B cell (primary cell): ENCODE data around the gene PGM5. TPM values are rescaled to one million over a fixed set of nuclear protein-coding genes. Genes with fewer than 3 reads are reported as not detected.

Source experiments
- ATAC-seq: fragments of 200-7000 bp; cut with Tn5 transposase; one replicate; pipeline ENCODE4 v1.10.0; 2021; ENCODE audit warnings: low read depth, mild to moderate bottlenecking, moderate number of reproducible peaks, moderate library complexity
- CTCF ChIA-PET: fragments of 350-600 bp; sonication (Branson Sonifier 250); formaldehyde crosslinking; loops from one replicate; lab custom pipeline; 2021; ENCODE audit warnings: antibody characterized with exemption, inconsistent platforms; lab: Charles Lee
- POLR2A ChIA-PET: fragments of 350-600 bp; sonication (Branson Sonifier 250); formaldehyde crosslinking; loops from one replicate; lab custom pipeline; 2021; ENCODE audit warnings: antibody characterized with exemption; lab: Charles Lee
- DNase-seq: peaks from one replicate; pipeline ENCODE4 v3.0.0; 2013
- H2AFZ ChIP-seq: 2 replicates; pipeline ENCODE4 v1.6.1; 2012; ENCODE audit warnings: mild to moderate bottlenecking, low read depth, low read length; ENCODE audit not compliant: insufficient read depth, poor library complexity, severe bottlenecking
- H3K27ac ChIP-seq, 2 donors: 1 replicate in 1 of 2; 2 replicates in 1 of 2; pipeline ENCODE4 v1.5.1; 2012 to 2013; ENCODE audit warnings: low read length in 2 of 2, mild to moderate bottlenecking in 2 of 2, moderate library complexity in 1 of 2
- H3K27me3 ChIP-seq, 4 experiments: fragments of 200-600 bp in 1 of 4; sonication (generic) in 1 of 4; replicated peaks in 1 of 4; 1 replicate in 2 of 4; 2 replicates in 2 of 4; pipeline versions ENCODE4 v1.6.1 to v1.7.0; 2013 to 2016; ENCODE audit warnings: low read length in 3 of 4, mild to moderate bottlenecking in 2 of 4, mixed read lengths in 1 of 4, moderate library complexity in 1 of 4; ENCODE audit not compliant: insufficient read depth in 4 of 4, control insufficient read depth in 3 of 4; ENCODE audit errors: control extremely low read depth in 1 of 4
- H3K36me3 ChIP-seq, 2 experiments: replicated peaks in 1 of 2; 1 replicate in 1 of 2; 2 replicates in 1 of 2; pipeline versions ENCODE4 v1.6.1 to v1.7.1; 2013; ENCODE audit warnings: low read length in 1 of 2; ENCODE audit not compliant: insufficient read depth in 2 of 2, control insufficient read depth in 1 of 2; ENCODE audit errors: control extremely low read depth in 1 of 2, extremely low read depth in 1 of 2
- H3K4me1 ChIP-seq, 2 donors: fragments of 200-600 bp in 1 of 2; sonication (generic) in 1 of 2; 1 replicate in 1 of 2; 2 replicates in 1 of 2; pipeline versions ENCODE4 v1.5.1 to v1.6.1; 2013 to 2017; ENCODE audit warnings: low read length in 2 of 2; ENCODE audit not compliant: control insufficient read depth in 2 of 2, insufficient read depth in 2 of 2
- H3K4me2 ChIP-seq: replicated peaks from 2 replicates; pipeline ENCODE3; 2012; ENCODE audit warnings: mild to moderate bottlenecking, low read depth, low read length; ENCODE audit not compliant: poor library complexity, severe bottlenecking
- H3K4me3 ChIP-seq, 5 experiments: fragments of 200-600 bp in 1 of 5; sonication (generic) in 1 of 5; 1 replicate in 3 of 5; 2 replicates in 2 of 5; pipeline versions ENCODE4 v1.5.1 to v1.7.0; 2011 to 2016; ENCODE audit warnings: low read length in 4 of 5, mild to moderate bottlenecking in 4 of 5, low read depth in 2 of 5, control low read depth in 1 of 5, moderate library complexity in 1 of 5; ENCODE audit not compliant: insufficient read depth in 1 of 5; ENCODE audit errors: control extremely low read depth in 1 of 5, extremely low read depth in 1 of 5
- H3K79me2 ChIP-seq: fragments of 200-600 bp; sonication (generic); one replicate; pipeline ENCODE4 v1.6.0; 2016; ENCODE audit warnings: low read length; ENCODE audit not compliant: control insufficient read depth, insufficient read depth
- H3K9ac ChIP-seq: fragments of 200-600 bp; sonication (generic); 2 replicates; pipeline ENCODE4 v1.6.1; 2017; ENCODE audit warnings: mild to moderate bottlenecking, low read length, moderate library complexity
- H3K9me3 ChIP-seq, 3 donors: one replicate each; pipeline versions ENCODE4 v1.6.1 to v1.7.1; 2013; ENCODE audit warnings: low read length in 2 of 3; ENCODE audit not compliant: control insufficient read depth in 2 of 3, insufficient read depth in 1 of 3; ENCODE audit errors: control extremely low read depth in 1 of 3
- H4K20me1 ChIP-seq: 2 replicates; pipeline ENCODE4 v1.6.0; 2012; ENCODE audit warnings: mild to moderate bottlenecking, low read length; ENCODE audit not compliant: insufficient read depth, control insufficient read depth, poor library complexity, severe bottlenecking
- H3K27ac Mint-ChIP-seq: one replicate; pipeline ENCODE4 v1.8.0; 2021; ENCODE audit warnings: mixed read lengths
- H3K27me3 Mint-ChIP-seq: one replicate; pipeline ENCODE4 v1.8.0; 2021; ENCODE audit warnings: mixed read lengths
- H3K4me1 Mint-ChIP-seq: one replicate; pipeline ENCODE4 v1.8.0; 2021; ENCODE audit warnings: mixed read lengths
- H3K4me3 Mint-ChIP-seq: one replicate; pipeline ENCODE4 v1.8.0; 2021; ENCODE audit warnings: mixed read lengths
- H3K9me3 Mint-ChIP-seq: one replicate; pipeline ENCODE4 v1.8.0; 2022; ENCODE audit warnings: mixed read lengths; ENCODE audit not compliant: insufficient read depth
- CTCF ChIP-seq: fragments of 200-600 bp; IDR thresholded peaks from one replicate; pipeline ENCODE4 v1.8.0; 2022; ENCODE audit warnings: antibody characterized with exemption, mild to moderate bottlenecking
- EZH2 ChIP-seq: IDR thresholded peaks from 2 replicates; pipeline ENCODE4 v1.6.1; 2012; ENCODE audit warnings: borderline replicate concordance, low read depth, mild to moderate bottlenecking, moderate library complexity, low read length; ENCODE audit not compliant: insufficient read depth, poor library complexity, severe bottlenecking
- WGBS: methylation state at CpG from one replicate; pipeline ENCODE4 v1.1.5; 2013; ENCODE audit warnings: missing lambda C conversion rate; ENCODE audit not compliant: insufficient coverage; 5-methylcytosine and 5-hydroxymethylcytosine counted together
- intact Hi-C: fragments of 100-400 bp; cut with micrococcal nuclease; formaldehyde crosslinking; loops from one replicate; pipeline ENCODE4 v1.10.0; 2022
- polyA plus RNA-seq: library from polyadenylated mRNA; depleted of rRNA; stranded (reverse); fragments of >200 nt; gene quantifications from 2 replicates; pipeline ENCODE4 v1.2.3, GENCODE V29; 2012
- total RNA-seq, 2 donors: library from RNA; stranded (reverse); fragments of 120-200 nt in 1 of 2; gene quantifications; 1 replicate in 1 of 2; 2 replicates in 1 of 2; pipeline versions ENCODE4 v1.2.3 to v1.2.4, GENCODE V29; 2013 to 2022

The PGM5 gene
- total and polyA plus RNA-seq, 2 donors (not counting 1 experiment from before 2014, with no cell fraction given), result not detected

DNA sequence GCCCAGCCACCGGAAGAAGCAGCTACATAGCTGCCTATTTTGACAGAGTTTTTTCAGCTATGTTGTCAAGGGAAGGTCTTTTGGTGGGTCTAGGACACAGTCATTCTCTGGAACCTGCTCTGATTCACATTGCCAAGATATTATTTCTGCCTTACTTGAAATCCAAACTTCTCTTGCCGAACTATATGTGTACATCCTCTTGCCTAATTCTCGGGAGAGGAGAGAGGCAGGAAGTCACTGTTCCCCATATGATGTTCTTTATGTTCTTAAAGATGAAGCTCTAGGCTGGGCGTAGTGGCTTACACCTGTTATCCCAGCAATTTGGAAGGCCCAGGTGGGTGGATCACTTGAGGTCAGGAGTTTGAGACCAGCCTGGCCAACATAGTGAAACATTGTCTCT, 175.7 kb downstream of the PGM5 start:
- Histone ChIP-seq H3K27me3 (peaks cover 0 to 8% (median 0%) of the 10 kb centered on the region in 4 experiments), H3K4me2 (no peak overlapping the region), H3K79me2 (no peaks in the 10 kb centered on the region), H3K9ac (no peak overlapping the region), H3K36me3 (no peaks in the 10 kb centered on the region), H3K9me3 (no peaks in the 10 kb centered on the region), H3K27ac (no peak overlapping the region), H4K20me1 (no peaks in the 10 kb centered on the region), H2AFZ (no peak overlapping the region), H3K4me3 (no peak overlapping the region), H3K4me1 (no peaks in the 10 kb centered on the region)
- intact Hi-C loops, result no loop called here
- Mint-ChIP-seq H3K4me3 (no peak overlapping the region), H3K9me3 (no peaks in the 10 kb centered on the region), H3K27ac (no peak overlapping the region), H3K4me1 (no peaks in the 10 kb centered on the region), H3K27me3 (peaks cover 6% of the 10 kb centered on the region)
- no peak for TF ChIP-seq CTCF
- TF ChIP-seq EZH2, result no peak
- CTCF ChIA-PET, result interaction anchor here (2.1 kb wide), 1 partner anchor 29 kb away, joined by 6 read pairs; no protein-coding TSS in a partner anchor
- 96% methylated on average over 4 of the region's 4 CpGs for WGBS
- DNase-seq (no peak), ATAC-seq (no peak)
- POLR2A ChIA-PET, result no interaction called here

DNA sequence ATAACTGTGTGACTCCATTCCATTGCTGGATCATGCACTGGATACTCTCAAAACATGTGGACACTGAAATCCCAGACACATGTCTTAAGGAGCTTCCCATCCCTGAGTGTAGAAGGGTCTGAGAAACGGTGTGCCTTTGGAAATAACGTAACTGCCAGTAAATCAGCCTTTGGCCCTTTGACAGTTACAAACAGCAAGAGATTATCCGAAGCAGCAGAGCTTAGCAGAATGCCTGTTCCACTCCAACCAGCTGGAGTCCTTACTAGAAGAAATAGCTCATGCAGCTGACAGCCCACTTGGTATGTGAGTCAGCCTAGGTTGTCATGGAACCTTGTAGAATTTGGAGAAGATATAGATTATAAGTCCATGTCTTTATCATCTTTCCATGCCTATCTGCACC, 177.3 kb downstream of the PGM5 start:
- H2AFZ ChIP-seq, result no peak overlapping the region
- WGBS, result 95% methylated on average over 2 of the region's 3 CpGs
- H3K9me3 Mint-ChIP-seq, result no peaks in the 10 kb centered on the region
- H3K9me3 ChIP-seq, result no peaks in the 10 kb centered on the region
- no peak overlapping the region for H3K9ac ChIP-seq
- H3K4me1 Mint-ChIP-seq, result no peaks in the 10 kb centered on the region
- H3K27me3 Mint-ChIP-seq, result peaks cover 6% of the 10 kb centered on the region
- ChIA-PET CTCF (no interaction called here), POLR2A (no interaction called here)
- ATAC-seq, result no peak
- no peaks in the 10 kb centered on the region for H3K4me1 ChIP-seq
- peaks cover 0 to 8% (median 0%) of the 10 kb centered on the region in 4 experiments for H3K27me3 ChIP-seq
- intact Hi-C loops, result no loop called here
- H3K4me3 ChIP-seq, result no peak overlapping the region
- no peak for DNase-seq
- TF ChIP-seq CTCF (no peak), EZH2 (no peak)
- no peak overlapping the region for H3K27ac ChIP-seq
- H4K20me1 ChIP-seq, result no peaks in the 10 kb centered on the region
- no peaks in the 10 kb centered on the region for H3K79me2 ChIP-seq
- H3K4me3 Mint-ChIP-seq, result no peak overlapping the region
- H3K27ac Mint-ChIP-seq, result no peak overlapping the region
- no peak overlapping the region for H3K4me2 ChIP-seq
- H3K36me3 ChIP-seq, result no peaks in the 10 kb centered on the region
